Liver (tissue), 9 donors: ENCODE results near the gene PTCD2. TPM values are rescaled to one million over a fixed set of nuclear protein-coding genes. Genes with fewer than 3 reads are reported as not detected.
A peak's percentile ranks its signal among the peaks of the same experiment; 100 is the strongest.

Source experiments
- DNase-seq: peaks from one replicate; pipeline ENCODE4 v3.0.0-alpha.2; 2017; ENCODE audit warnings: low spot score
- H3K27ac ChIP-seq, 2 donors: one replicate each; pipeline ENCODE4 v1.7.0; 2013; ENCODE audit warnings: inconsistent platforms in 2 of 2, low read length in 2 of 2, control low read depth in 1 of 2, low read depth in 1 of 2, mild to moderate bottlenecking in 1 of 2
- H3K27me3 ChIP-seq, 4 donors: one replicate each; pipeline versions ENCODE4 v1.6.1 to v1.7.0; 2013; ENCODE audit warnings: low read length in 3 of 4, inconsistent platforms in 1 of 4, mild to moderate bottlenecking in 1 of 4, moderate library complexity in 1 of 4; ENCODE audit not compliant: control insufficient read depth in 4 of 4, insufficient read depth in 4 of 4
- H3K36me3 ChIP-seq, 4 donors: one replicate each; pipeline versions ENCODE4 v1.6.1 to v1.7.0; 2013; ENCODE audit warnings: low read length in 3 of 4, mild to moderate bottlenecking in 3 of 4, low read depth in 1 of 4, moderate library complexity in 1 of 4; ENCODE audit not compliant: control insufficient read depth in 4 of 4, insufficient read depth in 3 of 4
- H3K4me1 ChIP-seq, 4 donors: one replicate each; pipeline versions ENCODE4 v1.6.1 to v1.7.0; 2013; ENCODE audit warnings: low read length in 3 of 4, mild to moderate bottlenecking in 3 of 4, moderate library complexity in 1 of 4; ENCODE audit not compliant: control insufficient read depth in 4 of 4, insufficient read depth in 4 of 4
- H3K4me3 ChIP-seq, 3 donors: one replicate each; pipeline versions ENCODE4 v1.6.1 to v1.7.0; 2013; ENCODE audit warnings: low read length in 3 of 3, control low read depth in 1 of 3, low read depth in 1 of 3, mild to moderate bottlenecking in 1 of 3
- H3K9ac ChIP-seq, 2 donors: one replicate each; pipeline ENCODE4 v1.7.0; 2013; ENCODE audit warnings: low read length in 2 of 2, mild to moderate bottlenecking in 2 of 2, moderate library complexity in 2 of 2, control low read depth in 1 of 2, low read depth in 1 of 2
- H3K9me3 ChIP-seq, 4 donors: one replicate each; pipeline versions ENCODE4 v1.6.1 to v1.7.0; 2013; ENCODE audit warnings: low read length in 3 of 4; ENCODE audit not compliant: control insufficient read depth in 4 of 4
- EGR1 ChIP-seq, 2 donors: IDR thresholded peaks; 2 replicates each; pipeline ENCODE4 v1.6.1; 2016 to 2018; ENCODE audit warnings: antibody characterized with exemption in 2 of 2, low read depth in 2 of 2
- FOXA1 ChIP-seq: IDR thresholded peaks from 2 replicates; pipeline ENCODE4 v1.6.1; 2016; ENCODE audit warnings: antibody characterized with exemption
- FOXA2 ChIP-seq: IDR thresholded peaks from 2 replicates; pipeline ENCODE4 v1.6.1; 2016; ENCODE audit warnings: antibody characterized with exemption
- GABPA ChIP-seq, 2 donors: IDR thresholded peaks in 1 of 2; conservative IDR thresholded peaks in 1 of 2; 2 replicates each; pipeline ENCODE4 v1.6.1; 2016; ENCODE audit warnings: antibody characterized with exemption in 2 of 2, mild to moderate bottlenecking in 1 of 2, moderate library complexity in 1 of 2
- HNF4A ChIP-seq, 2 donors: conservative IDR thresholded peaks; 2 replicates each; pipeline ENCODE4 v1.6.1; 2016; ENCODE audit warnings: antibody characterized with exemption in 2 of 2, mild to moderate bottlenecking in 2 of 2
- HNF4G ChIP-seq: IDR thresholded peaks from 2 replicates; pipeline ENCODE4 v1.6.1; 2016; ENCODE audit warnings: antibody characterized with exemption
- JUND ChIP-seq, 2 donors: IDR thresholded peaks; 2 replicates each; pipeline ENCODE4 v1.6.1; 2016; ENCODE audit warnings: antibody characterized with exemption in 2 of 2
- NR2F2 ChIP-seq: IDR thresholded peaks from 2 replicates; pipeline ENCODE4 v1.6.1; 2016; ENCODE audit warnings: antibody characterized with exemption
- RAD21 ChIP-seq, 2 donors: IDR thresholded peaks; 2 replicates each; pipeline ENCODE4 v1.6.1; 2016; ENCODE audit warnings: antibody characterized with exemption in 2 of 2, mild to moderate bottlenecking in 2 of 2
- RXRA ChIP-seq, 2 donors: IDR thresholded peaks; 2 replicates each; pipeline ENCODE4 v1.6.1; 2017 to 2018; ENCODE audit warnings: antibody characterized with exemption in 2 of 2, mild to moderate bottlenecking in 1 of 2
- SP1 ChIP-seq: IDR thresholded peaks from 2 replicates; pipeline ENCODE4 v1.6.1; 2018; ENCODE audit warnings: antibody characterized with exemption, mild to moderate bottlenecking
- TAF1 ChIP-seq: conservative IDR thresholded peaks from 2 replicates; pipeline ENCODE4 v1.6.1; 2016; ENCODE audit warnings: antibody characterized with exemption, mild to moderate bottlenecking
- YY1 ChIP-seq: IDR thresholded peaks from 2 replicates; pipeline ENCODE4 v1.6.1; 2016; ENCODE audit warnings: antibody characterized with exemption, mild to moderate bottlenecking
- WGBS: extraction: QIAGEN DNeasy Blood & Tissue Kit; methylation state at CpG from one replicate; pipeline ENCODE4 v1.1.7; 2013; 5-methylcytosine and 5-hydroxymethylcytosine counted together
- polyA plus RNA-seq, 2 donors: library from polyadenylated mRNA; stranded (reverse) in 1 of 2; unstranded in 1 of 2; fragments of 200-250 nt in 1 of 2; fragments of >200 nt in 1 of 2; fragmentation: Nextera tagmentation in 1 of 2; extraction: Ambion mirVana in 1 of 2; gene quantifications; one replicate each; pipeline versions ENCODE4 v1.2.1 to v1.2.3, GENCODE V29; 2013 to 2015
- total RNA-seq, 2 donors: library from RNA; depleted of rRNA; stranded (reverse); fragments of >200 nt; gene quantifications; one replicate each; pipeline ENCODE4 v1.2.3, GENCODE V29; 2014
- TF ChIP-seq, protein P1 (sequence below): IDR thresholded peaks from 2 replicates; pipeline ENCODE4 v1.6.1; 2016; ENCODE audit warnings: antibody characterized with exemption
- TF ChIP-seq, protein P2 (sequence below): IDR thresholded peaks from 2 replicates; pipeline ENCODE4 v1.6.1; 2016; ENCODE audit warnings: antibody characterized with exemption
- TF ChIP-seq, protein P3 (sequence below): fragments of 150-350 bp; IDR thresholded peaks from 2 replicates; pipeline ENCODE4 v1.5.1; 2017; ENCODE audit warnings: improper control_type of control experiment, low read depth, low read length; ENCODE audit not compliant: missing input control
- TF ChIP-seq, protein P4 (sequence below): IDR thresholded peaks from 2 replicates; pipeline ENCODE4 v1.6.1; 2016; ENCODE audit warnings: antibody characterized with exemption
- donor health status: healthy.
- donor health status: healthy.
- donor health status: healthy.
- donor health status: healthy.
- donor health status: healthy.

The PTCD2 gene
- total and polyA plus RNA-seq, 4 donors, result 4.4 to 5.9 (median 5.2) TPM

DNA sequence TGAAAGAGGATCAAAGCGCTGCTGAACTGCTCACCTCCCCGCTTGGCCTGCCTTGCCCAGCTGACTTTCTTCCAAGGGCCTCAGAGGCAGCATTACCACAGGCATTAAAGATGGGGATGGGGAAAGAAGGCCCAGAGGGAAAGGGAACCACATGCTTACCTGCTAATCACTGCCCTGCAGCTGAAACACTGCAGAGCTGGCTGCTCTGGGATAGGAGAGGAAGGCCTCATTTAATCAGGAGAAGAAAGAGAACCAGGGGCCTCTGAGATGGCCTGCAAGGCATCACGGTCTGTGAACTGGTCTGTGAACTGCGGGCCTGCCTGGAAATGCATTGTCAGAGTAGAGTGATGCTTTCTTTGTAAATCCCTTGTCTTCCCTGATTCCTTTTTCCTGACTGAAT is 44.8 kb downstream of the PTCD2 start (continued):
- TF ChIP-seq YY1 (no peak), HNF4A (conservative IDR thresholded peaks at IDR 0.05) (no peak), FOXA2 (no peak)
- TF ChIP-seq, protein P1, sequence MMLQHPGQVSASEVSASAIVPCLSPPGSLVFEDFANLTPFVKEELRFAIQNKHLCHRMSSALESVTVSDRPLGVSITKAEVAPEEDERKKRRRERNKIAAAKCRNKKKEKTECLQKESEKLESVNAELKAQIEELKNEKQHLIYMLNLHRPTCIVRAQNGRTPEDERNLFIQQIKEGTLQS, result no peak

DNA sequence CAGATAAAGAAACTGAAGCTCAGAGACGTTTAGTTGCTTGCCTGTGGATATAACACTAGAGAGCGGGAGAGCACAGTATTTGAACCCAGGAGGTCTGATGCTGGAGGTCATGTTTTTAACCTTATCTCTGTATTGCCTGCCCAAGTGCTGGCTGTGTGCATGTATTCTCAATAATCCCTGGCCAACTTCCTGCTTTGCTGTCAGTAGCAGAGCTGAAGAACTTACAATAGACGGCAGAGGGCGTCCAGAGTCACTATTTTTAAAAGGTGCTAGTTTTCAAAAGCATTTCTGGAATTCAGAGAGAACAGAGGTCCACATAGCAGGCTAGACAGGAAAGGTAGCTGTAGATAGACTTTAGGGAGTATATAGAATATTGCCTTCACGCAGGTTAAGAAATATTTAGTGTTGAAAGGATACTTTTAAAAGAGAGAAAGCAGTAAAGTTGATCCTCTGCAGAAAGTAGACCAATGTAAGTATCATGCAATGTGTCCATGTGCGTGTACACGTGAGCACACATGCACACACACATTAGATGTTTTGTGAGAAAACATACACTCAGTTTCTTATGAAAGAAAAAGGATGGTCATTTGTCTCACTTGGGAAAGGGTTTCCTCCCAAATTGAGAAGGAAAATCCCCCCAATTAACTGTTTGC is 46.3 kb downstream of the PTCD2 start:
- Histone ChIP-seq H3K9ac (no peak overlapping the region), H3K36me3 (peaks cover 0 to 4% (median under 1%) of the 10 kb centered on the region in 4 donors), H3K27me3 (no peaks in the 10 kb centered on the region), H3K4me3 (no peak overlapping the region), H3K4me1 (no peaks in the 10 kb centered on the region), H3K27ac (no peak overlapping the region), H3K9me3 (no peaks in the 10 kb centered on the region)
- TF ChIP-seq SP1, result peak; percentile 9
- no peak for TF ChIP-seq HNF4A (conservative IDR thresholded peaks at IDR 0.05)
- no peak for TF ChIP-seq FOXA2
- no peak for TF ChIP-seq HNF4G
- no peak for TF ChIP-seq EGR1 (IDR thresholded peaks at IDR 0.05; ENCODE audit: low read depth in 2 of 2)
- no peak for TF ChIP-seq JUND (IDR thresholded peaks at IDR 0.05)
- TF ChIP-seq GABPA (IDR thresholded peaks at IDR 0.05 in 1 of 2, conservative IDR thresholded peaks at IDR 0.05 in 1 of 2), result no peak
- TF ChIP-seq TAF1, result no peak
- TF ChIP-seq NR2F2, result peak; percentile 77
- TF ChIP-seq YY1, result no peak
- no peak for TF ChIP-seq FOXA1
- TF ChIP-seq, protein P2, sequence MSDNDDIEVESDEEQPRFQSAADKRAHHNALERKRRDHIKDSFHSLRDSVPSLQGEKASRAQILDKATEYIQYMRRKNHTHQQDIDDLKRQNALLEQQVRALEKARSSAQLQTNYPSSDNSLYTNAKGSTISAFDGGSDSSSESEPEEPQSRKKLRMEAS, result no peak
- TF ChIP-seq, protein P3, sequence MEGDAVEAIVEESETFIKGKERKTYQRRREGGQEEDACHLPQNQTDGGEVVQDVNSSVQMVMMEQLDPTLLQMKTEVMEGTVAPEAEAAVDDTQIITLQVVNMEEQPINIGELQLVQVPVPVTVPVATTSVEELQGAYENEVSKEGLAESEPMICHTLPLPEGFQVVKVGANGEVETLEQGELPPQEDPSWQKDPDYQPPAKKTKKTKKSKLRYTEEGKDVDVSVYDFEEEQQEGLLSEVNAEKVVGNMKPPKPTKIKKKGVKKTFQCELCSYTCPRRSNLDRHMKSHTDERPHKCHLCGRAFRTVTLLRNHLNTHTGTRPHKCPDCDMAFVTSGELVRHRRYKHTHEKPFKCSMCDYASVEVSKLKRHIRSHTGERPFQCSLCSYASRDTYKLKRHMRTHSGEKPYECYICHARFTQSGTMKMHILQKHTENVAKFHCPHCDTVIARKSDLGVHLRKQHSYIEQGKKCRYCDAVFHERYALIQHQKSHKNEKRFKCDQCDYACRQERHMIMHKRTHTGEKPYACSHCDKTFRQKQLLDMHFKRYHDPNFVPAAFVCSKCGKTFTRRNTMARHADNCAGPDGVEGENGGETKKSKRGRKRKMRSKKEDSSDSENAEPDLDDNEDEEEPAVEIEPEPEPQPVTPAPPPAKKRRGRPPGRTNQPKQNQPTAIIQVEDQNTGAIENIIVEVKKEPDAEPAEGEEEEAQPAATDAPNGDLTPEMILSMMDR, result peak; percentile 81
- peak; percentile 15 to 17 for TF ChIP-seq RXRA (IDR thresholded peaks at IDR 0.05)
- TF ChIP-seq, protein P1, result no peak
- TF ChIP-seq, protein P4, sequence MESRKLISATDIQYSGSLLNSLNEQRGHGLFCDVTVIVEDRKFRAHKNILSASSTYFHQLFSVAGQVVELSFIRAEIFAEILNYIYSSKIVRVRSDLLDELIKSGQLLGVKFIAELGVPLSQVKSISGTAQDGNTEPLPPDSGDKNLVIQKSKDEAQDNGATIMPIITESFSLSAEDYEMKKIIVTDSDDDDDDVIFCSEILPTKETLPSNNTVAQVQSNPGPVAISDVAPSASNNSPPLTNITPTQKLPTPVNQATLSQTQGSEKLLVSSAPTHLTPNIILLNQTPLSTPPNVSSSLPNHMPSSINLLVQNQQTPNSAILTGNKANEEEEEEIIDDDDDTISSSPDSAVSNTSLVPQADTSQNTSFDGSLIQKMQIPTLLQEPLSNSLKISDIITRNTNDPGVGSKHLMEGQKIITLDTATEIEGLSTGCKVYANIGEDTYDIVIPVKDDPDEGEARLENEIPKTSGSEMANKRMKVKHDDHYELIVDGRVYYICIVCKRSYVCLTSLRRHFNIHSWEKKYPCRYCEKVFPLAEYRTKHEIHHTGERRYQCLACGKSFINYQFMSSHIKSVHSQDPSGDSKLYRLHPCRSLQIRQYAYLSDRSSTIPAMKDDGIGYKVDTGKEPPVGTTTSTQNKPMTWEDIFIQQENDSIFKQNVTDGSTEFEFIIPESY, result no peak
- peak; percentile 89 to 94 for TF ChIP-seq RAD21 (IDR thresholded peaks at IDR 0.05)
- DNase-seq, result peak; percentile 43
- 35% methylated on average over 7 of the region's 7 CpGs for WGBS

DNA sequence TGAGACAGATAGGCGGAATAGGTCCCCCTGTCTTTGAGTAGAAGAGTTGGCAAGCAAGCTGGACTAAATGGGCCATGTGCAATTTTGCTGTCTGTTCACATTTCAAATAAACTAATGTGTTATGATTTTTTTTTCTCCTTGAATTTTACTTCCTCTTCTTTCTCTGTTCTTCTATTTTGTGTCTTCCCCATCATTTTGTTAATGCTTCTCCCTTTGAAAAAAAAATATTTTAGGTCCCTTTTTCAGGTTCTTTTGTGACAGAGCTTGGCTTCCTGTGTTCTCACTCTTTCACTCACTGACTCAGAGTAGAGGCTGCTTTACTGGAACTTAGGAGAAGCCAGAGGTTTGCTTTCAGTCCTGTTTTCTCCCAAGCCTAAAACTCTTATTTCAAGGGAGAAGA is 48.1 kb downstream of the PTCD2 start:
- H3K4me1 ChIP-seq, result no peaks in the 10 kb centered on the region
- peaks cover 0 to 2% (median 0%) of the 10 kb centered on the region in 4 donors for H3K36me3 ChIP-seq
- H3K27ac ChIP-seq, result no peak overlapping the region
- H3K9ac ChIP-seq, result no peak overlapping the region
- 93% methylated on average over 1 of the region's 1 CpG for WGBS
- DNase-seq, result no peak
- TF ChIP-seq YY1 (no peak), HNF4G (no peak), FOXA2 (no peak), EGR1 (IDR thresholded peaks at IDR 0.05; ENCODE audit: low read depth in 2 of 2) (no peak), SP1 (no peak), RXRA (IDR thresholded peaks at IDR 0.05) (no peak), GABPA (IDR thresholded peaks at IDR 0.05 in 1 of 2, conservative IDR thresholded peaks at IDR 0.05 in 1 of 2) (no peak), JUND (IDR thresholded peaks at IDR 0.05) (no peak)
- TF ChIP-seq, protein P1, result no peak
- TF ChIP-seq, protein P3, result no peak
- TF ChIP-seq, protein P4, result no peak
- H3K27me3 ChIP-seq, result no peaks in the 10 kb centered on the region
- H3K4me3 ChIP-seq, result no peak overlapping the region
- no peaks in the 10 kb centered on the region for H3K9me3 ChIP-seq
